Upper lobe of right lung (tissue), 1 donor: ENCODE data around the gene LUC7L. TPM values are rescaled to one million over a fixed set of nuclear protein-coding genes. Genes with fewer than 3 reads are reported as not detected.

Source experiments
- ATAC-seq: fragments of 200-7000 bp; cut with Tn5 transposase; one replicate; pipeline ENCODE4 v1.9.1; 2020; ENCODE audit warnings: mild to moderate bottlenecking, moderate library complexity
- DNase-seq: peaks from one replicate; pipeline ENCODE4 v3.0.0-alpha.2; 2020
- H3K27ac ChIP-seq: fragments of 200-600 bp; one replicate; pipeline ENCODE4 v1.8.0; 2022
- H3K27me3 ChIP-seq: fragments of 200-600 bp; one replicate; pipeline ENCODE4 v1.8.0; 2022; ENCODE audit warnings: mild to moderate bottlenecking
- H3K36me3 ChIP-seq: fragments of 200-600 bp; one replicate; pipeline ENCODE4 v1.8.0; 2022
- H3K4me1 ChIP-seq: fragments of 200-600 bp; one replicate; pipeline ENCODE4 v1.8.0; 2022
- H3K4me3 ChIP-seq: fragments of 200-600 bp; one replicate; pipeline ENCODE4 v1.8.0; 2022; ENCODE audit warnings: mild to moderate bottlenecking
- H3K9me3 ChIP-seq: fragments of 200-600 bp; one replicate; pipeline ENCODE4 v1.8.0; 2022
- CTCF ChIP-seq: fragments of 200-600 bp; IDR thresholded peaks from one replicate; pipeline ENCODE4 v1.8.0; 2022; ENCODE audit warnings: antibody characterized with exemption
- intact Hi-C: fragments of 100-400 bp; cut with DNase I; formaldehyde crosslinking; loops from one replicate; pipeline ENCODE4 v1.11.0; 2022
- total RNA-seq: library from RNA; stranded (reverse); fragmentation: NEBNext Ultra II Directional; extraction: Animal tissue kit (Norgen Biotek cat#: 25700); gene quantifications from one replicate; pipeline ENCODE4 v1.2.1, GENCODE V29; 2021
- donor health status: DM: no; HTN: yes; CAD: no; lungs with severe emphysema.

The LUC7L gene
- total RNA-seq, 1 donor from 2014 or later = 78.8 TPM

- Histone ChIP-seq H3K4me1 (peaks cover 5% of the 10 kb centered on the region), H3K36me3 (no peaks in the 10 kb centered on the region), H3K4me3 (no peak overlapping the region), H3K27me3 (no peaks in the 10 kb centered on the region), H3K9me3 (no peaks in the 10 kb centered on the region), H3K27ac (no peak overlapping the region)
- no peak for DNase-seq
- no peak for TF ChIP-seq CTCF
- intact Hi-C loops = no loop called here
- ATAC-seq = no peak
Measured at GRCh38 chr16:243348-243747, 14.1 kb upstream of the LUC7L start.

- TF ChIP-seq CTCF = no peak
- Histone ChIP-seq H3K4me3 (no peak overlapping the region), H3K9me3 (no peaks in the 10 kb centered on the region), H3K27ac (peak overlapping the region; percentile 11), H3K27me3 (no peaks in the 10 kb centered on the region), H3K4me1 (peaks cover 5% of the 10 kb centered on the region), H3K36me3 (no peaks in the 10 kb centered on the region)
- DNase-seq (no peak), ATAC-seq (no peak)
- intact Hi-C loops = no loop called here
Measured at GRCh38 chr16:242281-242680, 13.0 kb upstream of the LUC7L start.

- ATAC-seq (no peak), DNase-seq (no peak)
- intact Hi-C loops = no loop called here
- Histone ChIP-seq H3K4me1 (peaks cover 5% of the 10 kb centered on the region), H3K27me3 (no peaks in the 10 kb centered on the region), H3K36me3 (no peaks in the 10 kb centered on the region), H3K9me3 (no peaks in the 10 kb centered on the region), H3K27ac (no peak overlapping the region), H3K4me3 (no peak overlapping the region)
- TF ChIP-seq CTCF = no peak
Measured at GRCh38 chr16:240559-240958, 11.3 kb upstream of the LUC7L start.

- H3K4me1 ChIP-seq = peaks cover 5% of the 10 kb centered on the region
- peak overlapping the region; percentile 0 for H3K27ac ChIP-seq
- H3K4me3 ChIP-seq = no peak overlapping the region
- H3K36me3 ChIP-seq = no peaks in the 10 kb centered on the region
- intact Hi-C loops = loop anchor here (10.0 kb wide), 1 partner anchor 115 kb away; the partner anchor contains the start of gene AXIN1
- ATAC-seq (no peak), DNase-seq (no peak)
- TF ChIP-seq CTCF = no peak
- H3K9me3 ChIP-seq = no peaks in the 10 kb centered on the region
- H3K27me3 ChIP-seq = no peaks in the 10 kb centered on the region
Measured at GRCh38 chr16:239948-240277, 10.7 kb upstream of the LUC7L start.

- intact Hi-C loops = loop anchor here (10.0 kb wide), 1 partner anchor 120 kb away; the partner anchor contains the start of gene AXIN1
- Histone ChIP-seq H3K9me3 (no peaks in the 10 kb centered on the region), H3K27ac (peak within 1 kb of the TSS; percentile 97), H3K36me3 (no peaks in the 10 kb centered on the region), H3K4me3 (peak within 1 kb of the TSS; percentile 85), H3K27me3 (no peaks in the 10 kb centered on the region), H3K4me1 (peaks cover under 1% of the 10 kb centered on the region)
- peak; percentile 44 for TF ChIP-seq CTCF
- DNase-seq (peak; percentile 97), ATAC-seq (peak; percentile 98)
Measured at GRCh38 chr16:234468-235305, 5.4 kb upstream of the LUC7L start, which contains the start of gene FAM234A. Gene FAM234A, plus strand, starts transcription at chr16:234821. Its CDS starts 19,593 bp downstream, at chr16:254414.
